BJ (cell line): Measurements from ENCODE around the gene STARD3. TPM values are rescaled to one million over a fixed set of nuclear protein-coding genes. Genes with fewer than 3 reads are reported as not detected.

ENCODE experiments used
- CTCF ChIA-PET: fragments of 350-600 bp; formaldehyde crosslinking; extraction: SDS; loops from one replicate; lab custom pipeline; 2021; ENCODE audit warnings: antibody characterized with exemption, inconsistent platforms; lab: Yijun Ruan, JAX
- POLR2A ChIA-PET: fragments of 300-600 bp; sonication (Branson Sonifier 250); formaldehyde crosslinking; extraction: SDS; loops from one replicate; lab custom pipeline; 2021; ENCODE audit warnings: antibody characterized with exemption; lab: Charles Lee
- DNase-seq: peaks from one replicate; pipeline ENCODE4 v3.0.0-alpha.2; 2011; ENCODE audit warnings: low read depth
- H3K27me3 ChIP-seq: 2 replicates; pipeline ENCODE4 v1.6.0; 2011; ENCODE audit warnings: low read length; ENCODE audit not compliant: control insufficient read depth, insufficient read depth
- H3K36me3 ChIP-seq: 2 replicates; pipeline ENCODE4 v1.5.1; 2011; ENCODE audit warnings: low read length; ENCODE audit not compliant: control insufficient read depth, insufficient read depth
- H3K4me3 ChIP-seq: 2 replicates; pipeline ENCODE4 v1.5.1; 2011; ENCODE audit warnings: low read depth, mild to moderate bottlenecking, control low read depth, low read length
- polyA plus RNA-seq: library from polyadenylated mRNA; depleted of rRNA; stranded (reverse); fragments of >200 nt; gene quantifications from 2 replicates; pipeline ENCODE4 v1.2.3, GENCODE V29; 2011
- TF ChIP-seq, protein P1 (sequence below): IDR thresholded peaks from 2 replicates; pipeline ENCODE4 v1.5.1; 2011; ENCODE audit warnings: low read depth, mild to moderate bottlenecking, control low read depth, inconsistent platforms, low read length, moderate library complexity; ENCODE audit not compliant: insufficient read depth

Gene STARD3
- polyA plus RNA-seq, 1 experiment = 93.8 TPM

- CTCF ChIA-PET = no interaction called here
- Histone ChIP-seq H3K4me3 (no peak overlapping the region), H3K27me3 (peaks cover 48% of the 10 kb centered on the region), H3K36me3 (no peaks in the 10 kb centered on the region)
- POLR2A ChIA-PET = no interaction called here
- no peak for DNase-seq
- TF ChIP-seq, protein P1, sequence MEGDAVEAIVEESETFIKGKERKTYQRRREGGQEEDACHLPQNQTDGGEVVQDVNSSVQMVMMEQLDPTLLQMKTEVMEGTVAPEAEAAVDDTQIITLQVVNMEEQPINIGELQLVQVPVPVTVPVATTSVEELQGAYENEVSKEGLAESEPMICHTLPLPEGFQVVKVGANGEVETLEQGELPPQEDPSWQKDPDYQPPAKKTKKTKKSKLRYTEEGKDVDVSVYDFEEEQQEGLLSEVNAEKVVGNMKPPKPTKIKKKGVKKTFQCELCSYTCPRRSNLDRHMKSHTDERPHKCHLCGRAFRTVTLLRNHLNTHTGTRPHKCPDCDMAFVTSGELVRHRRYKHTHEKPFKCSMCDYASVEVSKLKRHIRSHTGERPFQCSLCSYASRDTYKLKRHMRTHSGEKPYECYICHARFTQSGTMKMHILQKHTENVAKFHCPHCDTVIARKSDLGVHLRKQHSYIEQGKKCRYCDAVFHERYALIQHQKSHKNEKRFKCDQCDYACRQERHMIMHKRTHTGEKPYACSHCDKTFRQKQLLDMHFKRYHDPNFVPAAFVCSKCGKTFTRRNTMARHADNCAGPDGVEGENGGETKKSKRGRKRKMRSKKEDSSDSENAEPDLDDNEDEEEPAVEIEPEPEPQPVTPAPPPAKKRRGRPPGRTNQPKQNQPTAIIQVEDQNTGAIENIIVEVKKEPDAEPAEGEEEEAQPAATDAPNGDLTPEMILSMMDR = no peak
Measured at GRCh38 chr17:39608142-39608981, 28.6 kb upstream of the STARD3 start.

DNA sequence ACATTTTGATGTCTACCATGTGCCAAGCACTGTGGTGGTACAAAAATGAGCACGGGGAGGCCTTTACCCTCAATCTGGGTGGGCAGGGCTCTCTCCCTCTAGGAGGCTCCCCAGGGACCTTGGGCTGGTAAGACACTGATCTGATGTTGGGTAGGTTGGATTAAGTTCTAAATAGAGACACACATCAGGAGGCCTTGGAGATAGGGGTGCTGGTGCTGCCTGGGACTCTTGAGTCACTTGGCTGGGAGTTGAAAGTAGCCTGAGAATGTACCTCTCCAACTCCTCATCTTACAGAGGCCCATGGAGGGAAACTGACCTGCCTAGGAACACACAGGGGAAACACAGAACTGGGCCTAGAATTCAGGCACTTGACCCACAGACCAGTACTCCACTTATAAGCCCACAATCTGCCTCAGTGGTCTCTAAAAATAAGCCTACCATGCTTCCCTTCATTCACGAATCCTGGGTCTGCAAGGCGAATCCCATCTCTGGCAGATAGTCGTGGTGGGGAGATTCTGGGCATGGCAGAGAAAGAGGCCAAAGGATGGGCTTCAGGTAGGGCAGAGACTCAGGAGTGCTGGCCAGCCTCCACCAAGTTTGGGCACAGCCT lies 27.4 kb upstream of the STARD3 start:
- DNase-seq = no peak
- Histone ChIP-seq H3K36me3 (no peaks in the 10 kb centered on the region), H3K27me3 (peaks cover 43% of the 10 kb centered on the region), H3K4me3 (no peak overlapping the region)
- CTCF ChIA-PET = interaction anchor here (1.1 to 5.6 kb wide), 2 partner anchors 10 to 13 kb away, joined by 3 to 35 read pairs; no protein-coding TSS in a partner anchor
- POLR2A ChIA-PET = no interaction called here
- TF ChIP-seq, protein P1 = no peak

- Histone ChIP-seq H3K4me3 (no peak overlapping the region), H3K36me3 (no peaks in the 10 kb centered on the region), H3K27me3 (peaks cover 36% of the 10 kb centered on the region)
- ChIA-PET POLR2A (no interaction called here), CTCF (interaction anchor here (0.7 to 5.6 kb wide), 3 partner anchors 11 to 38 kb away, joined by 3 to 35 read pairs (median 4); no protein-coding TSS in a partner anchor)
- no peak for DNase-seq
- TF ChIP-seq, protein P1 = no peak
Measured at GRCh38 chr17:39611401-39612112, 25.4 kb upstream of the STARD3 start.

DNA sequence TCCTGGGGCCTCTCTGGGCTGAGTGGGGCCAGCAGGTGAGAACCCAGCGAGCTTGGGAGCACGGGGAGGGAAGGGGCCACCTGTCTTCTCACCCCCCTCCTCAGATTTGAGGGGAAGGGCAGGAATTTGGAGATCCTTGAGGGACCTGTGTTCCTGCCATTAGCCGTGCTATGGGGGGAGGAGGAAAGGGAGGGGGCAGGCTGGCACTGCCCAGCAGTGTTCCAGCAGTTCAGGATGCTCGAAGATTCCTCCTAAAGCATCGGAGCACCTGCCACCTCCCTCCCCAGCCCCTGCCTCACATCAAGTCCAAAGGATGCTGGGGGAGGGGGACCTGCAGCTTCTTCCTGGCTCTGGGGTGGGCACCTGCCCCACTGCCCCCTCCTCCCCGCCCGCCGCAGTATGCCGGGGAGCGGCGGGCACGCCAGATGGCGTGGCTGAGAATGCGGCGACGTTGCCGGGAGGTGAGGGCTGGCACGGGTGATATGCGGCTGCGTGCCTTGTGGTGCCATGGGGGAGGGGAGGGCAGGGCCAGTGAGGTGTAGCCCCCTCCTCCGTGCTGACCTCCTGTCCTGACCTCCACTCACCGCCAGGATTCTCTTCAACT lies 24.6 kb upstream of the STARD3 start:
- TF ChIP-seq, protein P1 = no peak
- no peaks in the 10 kb centered on the region for H3K36me3 ChIP-seq
- H3K4me3 ChIP-seq = no peak overlapping the region
- H3K27me3 ChIP-seq = peaks cover 39% of the 10 kb centered on the region
- DNase-seq = no peak
- CTCF ChIA-PET = interaction anchor here (5.6 kb wide), 1 partner anchor 10 kb away, joined by 35 read pairs; no protein-coding TSS in a partner anchor
- POLR2A ChIA-PET = no interaction called here
